ENCODE data around the gene USP25.

DNA sequence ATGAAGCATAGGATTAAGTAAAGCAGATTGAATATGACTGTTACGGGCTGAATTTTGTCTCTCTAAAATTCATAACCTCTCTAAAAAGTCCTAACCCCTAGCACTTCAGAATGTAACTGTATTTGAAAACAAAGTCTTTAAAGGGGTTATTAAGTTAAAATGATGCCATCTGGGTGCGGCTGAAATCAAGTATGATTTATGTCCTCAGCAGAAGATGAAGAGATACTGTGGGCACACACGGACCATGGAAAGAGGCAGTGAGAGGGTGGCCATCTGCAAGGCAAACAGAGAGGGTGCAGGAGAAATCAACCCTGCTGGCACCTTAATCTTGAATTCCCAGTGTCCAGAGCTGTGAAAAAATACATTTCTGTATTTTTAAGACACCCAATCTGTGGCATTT lies 3.8 kb upstream of the USP25 start:
- TF ChIP-seq CTCF (IDR thresholded peaks at IDR 0.05) (no peak), POLR2A (IDR thresholded peaks at IDR 0.05) (no peak)

Measured in breast epithelium (tissue), 3 donors.